GM19397 (cell line): Measurements from ENCODE around the gene ST8SIA4.
A peak's percentile ranks its signal among the peaks of the same experiment; 100 is the strongest.

ENCODE experiments used
- ATAC-seq: cut with Tn5 transposase; IDR thresholded peaks from one replicate; pipeline ENCODE4 v1.9.1; 2021; ENCODE audit warnings: mild to moderate bottlenecking, moderate library complexity; ENCODE audit not compliant: unreplicated experiment

Gene ST8SIA4

GRCh38 chr5:100903039-100903887 is at the start of gene ST8SIA4:
Gene ST8SIA4 (minus strand): TSS chr5:100903282. CDS start chr5:100902955, 327 bp downstream.
- peak; percentile 72 for ATAC-seq

GRCh38 chr5:100950985-100951384 is 47.9 kb upstream of the ST8SIA4 start:
- no peak for ATAC-seq

- no peak for ATAC-seq
Measured at GRCh38 chr5:100913298-100913697, 10.2 kb upstream of the ST8SIA4 start.

GRCh38 chr5:100909034-100909433 is 6.0 kb upstream of the ST8SIA4 start:
- no peak for ATAC-seq

GRCh38 chr5:100905259-100905914 is 2.3 kb upstream of the ST8SIA4 start:
- ATAC-seq = no peak

GRCh38 chr5:100904259-100904861 is 1.3 kb upstream of the ST8SIA4 start:
- peak; percentile 23 for ATAC-seq

- no peak for ATAC-seq
Measured at GRCh38 chr5:100902440-100903038, 543 bp downstream of the ST8SIA4 start.

GRCh38 chr5:100901821-100902341 is 1.2 kb downstream of the ST8SIA4 start:
- ATAC-seq = no peak

GRCh38 chr5:100900796-100901781 is 2.0 kb downstream of the ST8SIA4 start:
- peak; percentile 40 for ATAC-seq

- peak; percentile 9 for ATAC-seq
Measured at GRCh38 chr5:100900142-100900795, 2.8 kb downstream of the ST8SIA4 start.

- ATAC-seq = no peak
Measured at GRCh38 chr5:100899675-100900074, 3.4 kb downstream of the ST8SIA4 start.

- ATAC-seq = no peak
Measured at GRCh38 chr5:100898504-100899346, 4.4 kb downstream of the ST8SIA4 start.

- no peak for ATAC-seq
Measured at GRCh38 chr5:100896054-100896453, 7.0 kb downstream of the ST8SIA4 start.

- ATAC-seq = peak; percentile 64
Measured at GRCh38 chr5:100890461-100891008, 12.5 kb downstream of the ST8SIA4 start.

GRCh38 chr5:100889896-100890295 is 13.2 kb downstream of the ST8SIA4 start:
- no peak for ATAC-seq

GRCh38 chr5:100889165-100889743 is 13.8 kb downstream of the ST8SIA4 start:
- peak; percentile 65 for ATAC-seq

GRCh38 chr5:100877274-100877673 is 25.8 kb downstream of the ST8SIA4 start:
- ATAC-seq = no peak
